IPS-20b (cell line): ENCODE data around the gene GGA3.
"Not testable (repeated sequence)": the region's sequence is repeated elsewhere in the genome, so short reads cannot be mapped to it uniquely, and the experiment has no call there.

ENCODE experiments used
- H3K27ac ChIP-seq: one replicate; pipeline ENCODE4 v1.5.1; 2013; ENCODE audit warnings: low read length
- H3K27me3 ChIP-seq: 2 replicates; pipeline ENCODE4 v1.6.1; 2013; ENCODE audit warnings: mild to moderate bottlenecking, low read length, inconsistent platforms; ENCODE audit not compliant: insufficient read depth
- H3K36me3 ChIP-seq: 2 replicates; pipeline ENCODE4 v1.6.1; 2013; ENCODE audit warnings: low read depth, mild to moderate bottlenecking, inconsistent platforms, low read length, moderate library complexity; ENCODE audit not compliant: insufficient read depth
- H3K4me1 ChIP-seq: 2 replicates; pipeline ENCODE4 v1.6.1; 2013; ENCODE audit warnings: mild to moderate bottlenecking, control low read depth, inconsistent platforms, low read length, moderate library complexity; ENCODE audit not compliant: insufficient read depth
- H3K4me3 ChIP-seq: 2 replicates; pipeline ENCODE4 v1.5.1; 2013; ENCODE audit warnings: mild to moderate bottlenecking, low read length, inconsistent platforms
- H3K9ac ChIP-seq: 2 replicates; pipeline ENCODE4 v1.6.1; 2013; ENCODE audit warnings: low read depth, mild to moderate bottlenecking, inconsistent platforms, low read length, moderate library complexity
- H3K9me3 ChIP-seq: 2 replicates; pipeline ENCODE4 v1.6.1; 2013; ENCODE audit warnings: mild to moderate bottlenecking, low read depth, low read length, inconsistent platforms; ENCODE audit not compliant: insufficient read depth

GGA3 gene

GRCh38 chr17:75228305-75228704, 33.1 kb downstream of the GGA3 start:
- Histone ChIP-seq H3K27ac (no peak overlapping the region), H3K4me1 (no peaks in the 10 kb centered on the region), H3K9me3 (no peaks in the 10 kb centered on the region), H3K4me3 (no peak overlapping the region), H3K36me3 (peaks cover 87% of the 10 kb centered on the region), H3K9ac (no peak overlapping the region), H3K27me3 (no peaks in the 10 kb centered on the region)

GRCh38 chr17:75227729-75228128, 33.7 kb downstream of the GGA3 start:
- no peak overlapping the region for H3K9ac ChIP-seq
- no peak overlapping the region for H3K27ac ChIP-seq
- peaks cover 86% of the 10 kb centered on the region for H3K36me3 ChIP-seq
- H3K27me3 ChIP-seq: no peaks in the 10 kb centered on the region
- no peaks in the 10 kb centered on the region for H3K4me1 ChIP-seq
- no peak overlapping the region for H3K4me3 ChIP-seq
- no peaks in the 10 kb centered on the region for H3K9me3 ChIP-seq

GRCh38 chr17:75225016-75225415, 36.4 kb downstream of the GGA3 start:
- Histone ChIP-seq H3K36me3 (peaks cover 75% of the 10 kb centered on the region), H3K9ac (no peak overlapping the region)

GRCh38 chr17:75219815-75220214, 41.6 kb downstream of the GGA3 start:
- Histone ChIP-seq H3K4me3 (no peak overlapping the region), H3K36me3 (peaks cover 80% of the 10 kb centered on the region), H3K4me1 (no peaks in the 10 kb centered on the region), H3K9me3 (no peaks in the 10 kb centered on the region), H3K27ac (no peak overlapping the region), H3K27me3 (no peaks in the 10 kb centered on the region), H3K9ac (no peak overlapping the region)

More at GRCh38 chr17:75225016-75225415, 36.4 kb downstream of the GGA3 start:
- Histone ChIP-seq H3K27me3 (no peaks in the 10 kb centered on the region), H3K4me3 (no peak overlapping the region), H3K27ac (no peak overlapping the region), H3K9me3 (no peaks in the 10 kb centered on the region), H3K4me1 (no peaks in the 10 kb centered on the region)

GRCh38 chr17:75218131-75218530, 43.3 kb downstream of the GGA3 start:
- peaks cover 85% of the 10 kb centered on the region for H3K36me3 ChIP-seq
- no peak overlapping the region for H3K4me3 ChIP-seq
- no peaks in the 10 kb centered on the region for H3K4me1 ChIP-seq
- no peak overlapping the region for H3K9ac ChIP-seq
- no peaks in the 10 kb centered on the region for H3K27me3 ChIP-seq
- H3K9me3 ChIP-seq: no peaks in the 10 kb centered on the region
- no peak overlapping the region for H3K27ac ChIP-seq

GRCh38 chr17:75209061-75209460, 52.3 kb downstream of the GGA3 start:
- no peak overlapping the region for H3K27ac ChIP-seq
- peaks cover 55% of the 10 kb centered on the region for H3K36me3 ChIP-seq
- no peaks in the 10 kb centered on the region for H3K9me3 ChIP-seq
- no peak overlapping the region for H3K4me3 ChIP-seq
- H3K4me1 ChIP-seq: peaks cover 3% of the 10 kb centered on the region; the same call in 1 of the 2 replicates
- H3K27me3 ChIP-seq: no peaks in the 10 kb centered on the region
- no peak overlapping the region for H3K9ac ChIP-seq

GRCh38 chr17:75208161-75208560, 53.2 kb downstream of the GGA3 start:
- Histone ChIP-seq H3K4me1 (peaks cover 3% of the 10 kb centered on the region; the same call in 1 of the 2 replicates), H3K27me3 (no peaks in the 10 kb centered on the region), H3K4me3 (no peak overlapping the region), H3K9ac (no peak overlapping the region), H3K27ac (no peak overlapping the region), H3K36me3 (peaks cover 46% of the 10 kb centered on the region), H3K9me3 (no peaks in the 10 kb centered on the region)

GRCh38 chr17:75207760-75208159, 53.6 kb downstream of the GGA3 start:
- H3K27ac ChIP-seq: no peak overlapping the region
- H3K4me1 ChIP-seq: peaks cover 3% of the 10 kb centered on the region; the same call in 1 of the 2 replicates
- H3K9me3 ChIP-seq: no peaks in the 10 kb centered on the region
- H3K36me3 ChIP-seq: peaks cover 42% of the 10 kb centered on the region
- no peak overlapping the region for H3K9ac ChIP-seq
- no peaks in the 10 kb centered on the region for H3K27me3 ChIP-seq
- no peak overlapping the region for H3K4me3 ChIP-seq

GRCh38 chr17:75207050-75207407, 54.4 kb downstream of the GGA3 start:
- H3K27ac ChIP-seq, H3K9me3 ChIP-seq, H3K4me3 ChIP-seq, H3K9ac ChIP-seq, H3K4me1 ChIP-seq, H3K27me3 ChIP-seq: not testable (repeated sequence)
- H3K36me3 ChIP-seq: peaks cover 35% of the 10 kb centered on the region

- no peaks in the 10 kb centered on the region for H3K9me3 ChIP-seq
- H3K36me3 ChIP-seq: peaks cover 24% of the 10 kb centered on the region
- peak overlapping the region; percentile 72 for H3K27ac ChIP-seq
- peak overlapping the region; percentile 85 for H3K4me3 ChIP-seq
- peak overlapping the region; percentile 97 for H3K9ac ChIP-seq
- peaks cover 3% of the 10 kb centered on the region; the same call in 1 of the 2 replicates for H3K4me1 ChIP-seq
- no peaks in the 10 kb centered on the region for H3K27me3 ChIP-seq
Observed at GRCh38 chr17:75205793-75206163, 55.6 kb downstream of the GGA3 start.

GRCh38 chr17:75205037-75205792, 56.2 kb downstream of the GGA3 start, which contains the start of gene NUP85:
TSS of gene NUP85 (plus strand) at chr17:75205679. CDS start at chr17:75205762, 83 bp downstream.
- peak within 1 kb of the TSS; percentile 85 for H3K4me3 ChIP-seq
- H3K9ac ChIP-seq: peak within 1 kb of the TSS; percentile 97
- H3K4me1 ChIP-seq: peaks cover 3% of the 10 kb centered on the region; the same call in 1 of the 2 replicates
- peak within 1 kb of the TSS; percentile 72 for H3K27ac ChIP-seq
- H3K27me3 ChIP-seq: no peaks in the 10 kb centered on the region
- H3K36me3 ChIP-seq: peaks cover 19% of the 10 kb centered on the region
- H3K9me3 ChIP-seq: no peaks in the 10 kb centered on the region

GRCh38 chr17:75199886-75200618, 61.4 kb downstream of the GGA3 start:
- Histone ChIP-seq H3K27me3 (no peaks in the 10 kb centered on the region), H3K9ac (no peak overlapping the region), H3K9me3 (no peaks in the 10 kb centered on the region), H3K36me3 (no peaks in the 10 kb centered on the region), H3K4me3 (no peak overlapping the region), H3K4me1 (no peaks in the 10 kb centered on the region), H3K27ac (no peak overlapping the region)
